ENCODE data around the gene ZNF791.
"Not testable (repeated sequence)": the region's sequence is repeated elsewhere in the genome, so short reads cannot be mapped to it uniquely, and the experiment has no call there.

GRCh38 chr19:12621253-12622024, 10.7 kb downstream of the ZNF791 start:
- not testable (repeated sequence) for TF ChIP-seq CTCF, EP300 (IDR thresholded peaks at IDR 0.05)
